OCI-M1 (cell line): ENCODE measurements around the gene MAN2A2.
A peak's percentile ranks its signal among the peaks of the same experiment; 100 is the strongest.

Experiments
- DNase-seq: peaks from one replicate; lab custom pipeline; 2025; lab: John Stamatoyannopoulos, UW

Gene MAN2A2

GRCh38 chr15:90946941-90947576, 44.0 kb downstream of the MAN2A2 start:
- DNase-seq = no peak

GRCh38 chr15:90947577-90948357, 44.7 kb downstream of the MAN2A2 start:
- no peak for DNase-seq

- DNase-seq = no peak
These were observed 45.4 kb downstream of the MAN2A2 start for GRCh38 chr15:90948506-90948905.

GRCh38 chr15:90949979-90950675, 47.0 kb downstream of the MAN2A2 start:
- DNase-seq = no peak

GRCh38 chr15:90950676-90951075, 47.6 kb downstream of the MAN2A2 start:
- DNase-seq = no peak

GRCh38 chr15:90952901-90953677, 50.0 kb downstream of the MAN2A2 start:
- no peak for DNase-seq

- DNase-seq = no peak
These were observed 51.0 kb downstream of the MAN2A2 start for GRCh38 chr15:90953947-90954711.

GRCh38 chr15:90954712-90955623, 51.9 kb downstream of the MAN2A2 start, which contains the start of gene RCCD1:
Gene RCCD1, plus strand, starts transcription at chr15:90954884. Its CDS starts 1,851 bp downstream, at chr15:90956735.
- DNase-seq = peak; percentile 98

- DNase-seq = peak; percentile 28
These were observed 52.6 kb downstream of the MAN2A2 start for GRCh38 chr15:90955624-90956273.

- DNase-seq = no peak
These were observed 53.4 kb downstream of the MAN2A2 start for GRCh38 chr15:90956274-90957030.

- no peak for DNase-seq
These were observed 54.1 kb downstream of the MAN2A2 start for GRCh38 chr15:90957031-90957790.

- DNase-seq = no peak
These were observed 54.7 kb downstream of the MAN2A2 start for GRCh38 chr15:90957791-90958190.

- DNase-seq = no peak
These were observed 56.0 kb downstream of the MAN2A2 start for GRCh38 chr15:90959028-90959595.

- no peak for DNase-seq
These were observed 56.8 kb downstream of the MAN2A2 start for GRCh38 chr15:90959894-90960293.

- DNase-seq = no peak
These were observed 57.4 kb downstream of the MAN2A2 start for GRCh38 chr15:90960298-90961091.

- no peak for DNase-seq
These were observed 58.9 kb downstream of the MAN2A2 start for GRCh38 chr15:90962021-90962420.

GRCh38 chr15:90966262-90966661, 63.2 kb downstream of the MAN2A2 start:
- no peak for DNase-seq
